Left lobe of liver (tissue), 2 donors: ENCODE measurements around the gene PLD1. TPM values are rescaled to one million over a fixed set of nuclear protein-coding genes. Genes with fewer than 3 reads are reported as not detected.

Source experiments
- ATAC-seq: fragments of 200-7000 bp; cut with Tn5 transposase; one replicate; pipeline ENCODE4 v1.9.1; 2020; ENCODE audit warnings: mild to moderate bottlenecking, moderate library complexity
- DNase-seq: peaks from one replicate; pipeline ENCODE4 v3.0.0-alpha.2; 2020; ENCODE audit warnings: low spot score
- total RNA-seq: library from RNA; stranded (reverse); gene quantifications from one replicate; pipeline ENCODE4 v1.2.1, GENCODE V29; 2021
- donor health status: DM: no; HTN: no; CAD: no; lungs with moderate emphysema.
- donor health status: DM: no; HTN: yes; CAD: no.

Gene PLD1
- total RNA-seq, 1 donor from 2014 or later: 15.2 TPM

DNA sequence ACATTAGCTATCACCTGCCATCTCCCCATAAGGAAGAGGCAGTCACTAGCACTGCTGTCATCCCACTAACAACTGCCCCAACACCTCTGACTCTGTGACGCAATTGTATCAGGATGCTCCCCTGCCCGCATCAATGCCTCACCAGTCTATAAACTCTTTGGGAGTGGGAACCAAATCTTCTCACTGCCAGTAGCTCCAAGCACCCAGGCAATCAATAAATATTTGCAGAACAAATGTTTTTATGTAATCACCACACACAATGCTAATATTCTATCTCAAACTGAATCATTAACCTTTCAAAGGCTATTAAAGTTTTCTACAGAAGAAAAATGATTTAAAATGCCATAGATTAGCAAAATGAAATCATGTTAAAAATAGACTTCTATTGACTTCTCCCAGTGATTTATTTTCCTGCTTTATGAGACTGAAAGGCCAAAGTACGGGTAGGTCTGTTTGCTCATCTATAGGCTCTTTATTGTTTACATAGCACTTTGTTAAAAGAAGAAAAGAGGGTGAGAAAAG lies 131.3 kb downstream of the PLD1 start:
- peak; percentile 53 for DNase-seq

DNA sequence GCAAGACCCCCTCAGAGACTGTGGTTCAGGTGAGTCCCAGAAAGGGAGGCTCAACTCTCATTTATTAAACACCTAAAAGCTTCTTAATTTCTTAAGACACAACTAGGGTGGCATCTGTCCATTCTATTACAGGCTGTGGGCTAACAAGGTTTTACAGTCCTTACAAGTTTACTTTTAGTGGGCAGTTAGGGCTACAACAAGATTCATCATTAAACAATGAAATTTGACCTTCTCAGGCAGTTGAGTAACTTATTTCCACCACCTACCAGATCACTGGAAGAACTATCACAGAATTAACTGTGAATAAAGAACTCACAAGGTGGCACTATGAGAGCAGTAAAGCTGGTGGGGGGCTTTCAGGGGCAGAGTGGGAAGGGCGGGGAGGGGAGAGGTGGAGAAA lies 132.6 kb downstream of the PLD1 start:
- peak; percentile 43 for ATAC-seq
- DNase-seq: no peak

More for the DNA sequence above, 131.3 kb downstream of the PLD1 start:
- peak; percentile 36 for ATAC-seq

DNA sequence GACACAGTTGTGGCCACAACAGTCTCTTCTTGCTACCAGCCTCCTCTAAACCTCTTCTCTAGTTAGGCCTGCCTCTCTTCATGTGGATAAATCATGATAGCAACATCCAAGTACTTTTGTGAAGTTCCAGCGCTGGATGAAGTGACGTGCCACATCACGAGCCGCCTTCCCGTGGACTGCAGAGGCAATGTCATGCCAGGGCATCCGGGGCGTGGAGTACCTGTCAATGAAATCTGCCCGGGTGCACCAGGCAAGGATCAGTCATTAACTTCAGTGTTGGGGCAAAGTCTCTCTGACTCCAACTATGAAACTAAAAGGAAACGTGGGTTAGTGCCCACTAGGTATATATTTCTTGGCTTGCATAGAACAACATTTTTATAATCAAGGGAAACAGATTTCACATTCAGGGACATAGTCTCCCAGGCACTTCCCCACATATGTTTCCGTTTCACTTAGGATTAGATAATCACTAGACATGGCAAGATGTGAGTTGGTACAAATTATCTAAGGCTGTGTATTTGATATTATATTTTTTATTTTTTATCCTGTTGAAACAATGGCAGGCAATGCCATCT lies 133.6 kb downstream of the PLD1 start:
- peak; percentile 82 for ATAC-seq
- peak; percentile 94 for DNase-seq

DNA sequence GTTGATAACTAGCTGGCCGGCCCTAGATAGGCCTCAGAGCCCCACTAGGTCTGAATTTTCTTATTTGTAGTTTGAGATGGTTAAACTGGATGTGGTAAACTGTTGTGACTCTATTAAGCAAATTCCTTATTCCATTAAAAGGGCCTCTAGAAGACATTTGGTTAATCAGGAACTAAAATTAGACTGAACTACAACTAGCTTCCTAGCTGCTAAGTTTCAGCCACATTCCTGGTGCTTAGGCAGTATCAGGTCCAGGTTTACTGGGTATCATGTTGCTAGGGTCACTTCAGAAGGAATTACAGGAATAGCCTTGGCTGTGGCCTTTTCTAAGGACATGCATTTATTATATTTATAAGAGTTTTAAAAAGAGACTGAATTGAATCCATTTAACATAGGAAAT lies 136.3 kb downstream of the PLD1 start:
- no peak for DNase-seq

DNA sequence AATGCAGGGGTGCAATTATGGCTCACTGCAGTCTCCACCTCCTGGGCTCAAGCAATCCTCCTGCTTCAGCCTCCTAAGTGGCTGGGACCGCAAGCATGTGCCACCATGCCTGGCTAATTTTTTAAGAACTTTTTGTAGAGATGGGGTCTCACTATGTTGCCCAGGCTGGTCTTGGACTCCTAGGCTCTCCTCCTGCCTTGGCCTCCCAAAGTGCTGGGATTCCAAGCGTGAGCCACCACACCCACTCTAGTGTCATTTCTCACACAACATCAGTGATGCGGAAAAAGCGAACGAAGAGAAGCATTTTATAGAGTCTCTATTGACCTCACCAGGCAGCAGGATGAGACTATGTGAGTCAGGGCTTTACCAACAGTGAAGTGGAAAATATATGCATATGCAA lies 137.7 kb downstream of the PLD1 start:
- ATAC-seq (no peak), DNase-seq (no peak)

More for the DNA sequence above, 136.3 kb downstream of the PLD1 start:
- ATAC-seq: no peak

DNA sequence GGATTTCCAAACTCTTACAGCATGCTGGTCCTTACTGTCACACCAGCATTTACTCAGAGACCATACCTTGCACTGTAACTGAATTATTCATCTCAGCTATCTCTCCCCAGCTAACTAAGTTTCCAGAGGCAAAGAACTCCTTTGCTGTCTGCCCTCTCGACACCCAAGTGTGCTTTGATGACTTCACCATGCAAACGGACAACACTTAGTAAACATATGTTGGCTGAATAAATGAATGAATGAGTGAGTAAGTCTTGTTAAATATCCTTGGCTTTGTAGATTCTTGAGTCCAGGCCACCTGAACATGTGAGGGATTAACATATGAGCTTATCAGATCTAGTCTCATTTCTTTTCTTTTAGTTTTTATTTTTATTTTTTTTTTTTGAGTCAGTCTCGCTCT lies 138.2 kb downstream of the PLD1 start:
- DNase-seq (no peak), ATAC-seq (no peak)

DNA sequence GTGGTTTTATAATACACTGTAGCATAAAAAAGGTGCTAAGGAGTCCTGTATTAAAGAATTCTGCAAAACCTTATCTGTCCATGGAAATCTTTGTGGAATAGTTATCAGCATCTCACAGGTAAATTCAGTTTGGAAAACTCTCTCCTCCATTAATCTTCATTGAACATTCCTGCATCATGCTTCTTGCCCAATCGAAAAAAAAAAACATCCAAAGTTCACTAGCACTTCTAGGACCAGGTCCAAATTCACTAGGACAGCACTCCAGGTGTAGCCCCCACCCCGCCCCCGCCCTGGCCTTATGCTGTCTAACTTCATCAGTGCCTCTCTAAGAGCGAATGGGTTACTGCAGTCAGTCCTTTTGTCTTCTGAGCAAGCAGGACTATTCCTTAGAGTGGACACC lies 138.6 kb downstream of the PLD1 start:
- DNase-seq (no peak), ATAC-seq (peak; percentile 65)

DNA sequence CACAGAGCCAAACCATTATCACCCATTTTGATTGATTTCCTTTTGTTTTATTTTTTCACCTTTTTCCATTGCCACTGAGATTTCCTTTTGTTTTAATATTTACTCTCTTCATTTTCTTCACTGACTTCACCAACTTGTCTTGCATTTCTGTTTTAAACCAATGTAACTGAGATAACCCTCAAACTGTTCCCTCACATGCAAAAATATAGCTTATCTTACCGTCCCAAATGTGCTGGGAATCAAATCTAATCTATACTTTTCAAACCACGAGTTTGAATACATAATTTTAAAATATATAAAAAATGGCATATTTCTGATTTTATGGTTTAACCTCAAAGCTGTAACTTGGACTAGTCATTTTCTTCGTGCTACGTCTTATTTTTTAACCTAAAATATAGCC lies 143.8 kb downstream of the PLD1 start:
- DNase-seq (no peak), ATAC-seq (no peak)

DNA sequence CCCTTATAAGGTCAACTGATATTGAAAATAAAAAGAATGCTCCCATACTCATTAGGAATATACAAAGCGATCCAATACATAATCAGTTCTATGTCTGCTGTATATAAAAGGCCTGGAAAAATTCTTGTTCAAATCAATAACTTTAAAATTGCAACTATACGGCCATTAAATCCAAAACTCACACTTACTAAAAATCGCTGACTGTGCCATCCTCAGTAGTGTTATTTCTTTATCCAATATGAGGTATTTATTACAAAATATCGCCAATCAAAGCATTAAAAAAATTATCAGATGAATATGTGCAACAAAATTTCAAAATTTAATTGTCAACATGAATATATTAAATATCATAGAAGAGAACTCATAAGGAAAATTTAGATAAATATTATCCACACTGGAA lies 146.5 kb downstream of the PLD1 start:
- DNase-seq (no peak), ATAC-seq (no peak)

DNA sequence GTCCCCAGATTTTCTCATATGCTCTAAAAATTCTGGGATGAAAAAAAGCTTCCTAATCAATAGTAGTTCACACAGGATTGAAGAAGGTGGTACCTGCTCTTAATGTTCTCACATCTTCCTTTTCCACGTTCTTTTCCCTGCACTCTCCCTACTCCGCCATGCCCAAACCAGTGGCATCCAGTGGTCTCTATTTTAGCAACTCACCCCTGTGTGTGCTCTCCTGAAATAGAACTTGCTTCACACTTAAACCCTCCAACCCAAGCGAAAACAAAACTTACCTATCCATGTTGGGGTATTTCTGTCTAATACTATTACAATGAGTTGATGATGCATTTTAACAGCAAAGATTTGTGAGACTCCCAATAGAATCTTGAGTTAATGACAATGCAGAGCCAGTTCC lies 148.8 kb downstream of the PLD1 start:
- ATAC-seq: no peak

DNA sequence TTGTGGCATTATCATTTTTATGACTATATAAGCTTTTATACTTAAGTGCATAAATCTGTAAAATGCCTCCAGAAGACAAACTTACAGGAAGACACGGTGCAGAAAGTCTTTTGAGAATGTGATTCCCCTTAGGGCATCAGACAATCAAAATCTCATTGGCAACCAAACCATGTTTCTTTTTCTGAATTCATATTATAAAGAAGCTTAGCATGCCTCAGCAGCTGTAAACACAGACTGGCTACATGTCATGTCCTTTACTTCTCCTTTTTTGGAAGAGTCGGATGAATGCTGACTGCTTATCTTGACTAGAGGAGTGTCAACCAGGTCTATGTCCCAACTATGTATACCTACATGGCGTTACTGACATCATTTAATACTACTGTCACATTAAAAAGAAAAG lies 150.1 kb downstream of the PLD1 start:
- DNase-seq (no peak), ATAC-seq (no peak)

More for the DNA sequence above, 148.8 kb downstream of the PLD1 start:
- DNase-seq: no peak

DNA sequence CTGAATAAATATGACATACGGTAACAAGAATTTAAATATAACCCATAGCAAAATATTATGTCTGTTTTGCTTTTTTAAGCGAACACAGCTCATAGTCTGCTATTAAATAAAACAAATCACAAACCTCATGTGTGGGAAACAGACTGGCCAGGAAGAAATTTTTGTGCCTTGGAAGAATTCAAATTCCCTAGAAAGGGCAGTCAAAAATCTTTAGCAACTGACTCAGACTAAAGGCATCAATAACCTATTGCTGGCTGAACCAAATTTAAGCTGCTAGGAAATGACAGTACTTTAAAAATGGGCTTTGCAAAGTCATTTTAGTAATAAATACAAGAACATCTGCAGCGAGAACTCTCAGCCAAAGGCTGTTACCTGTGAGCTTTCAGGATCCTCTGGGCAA lies 151.4 kb downstream of the PLD1 start:
- ATAC-seq: no peak
- DNase-seq: no peak

DNA sequence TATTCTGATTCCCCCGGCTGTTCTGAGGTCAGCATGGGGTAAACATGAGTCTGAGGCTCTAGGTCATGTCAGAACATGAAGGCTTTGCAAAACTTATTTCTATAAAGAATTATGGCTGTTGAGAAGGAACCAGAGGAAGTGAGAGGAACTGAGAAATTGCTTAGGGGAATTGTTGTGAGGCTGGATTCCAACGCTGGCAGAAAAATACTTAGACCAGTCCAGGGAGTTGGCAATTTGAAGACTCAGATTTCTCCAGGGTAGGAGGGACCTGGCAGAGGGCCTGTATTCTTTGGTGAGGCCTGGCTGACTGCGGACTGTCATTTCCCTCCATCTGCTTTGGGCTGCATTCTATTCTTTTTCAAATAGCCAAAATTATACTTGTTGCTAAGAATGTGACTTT lies 155.5 kb downstream of the PLD1 start:
- peak; percentile 98 for ATAC-seq
- peak; percentile 81 for DNase-seq

DNA sequence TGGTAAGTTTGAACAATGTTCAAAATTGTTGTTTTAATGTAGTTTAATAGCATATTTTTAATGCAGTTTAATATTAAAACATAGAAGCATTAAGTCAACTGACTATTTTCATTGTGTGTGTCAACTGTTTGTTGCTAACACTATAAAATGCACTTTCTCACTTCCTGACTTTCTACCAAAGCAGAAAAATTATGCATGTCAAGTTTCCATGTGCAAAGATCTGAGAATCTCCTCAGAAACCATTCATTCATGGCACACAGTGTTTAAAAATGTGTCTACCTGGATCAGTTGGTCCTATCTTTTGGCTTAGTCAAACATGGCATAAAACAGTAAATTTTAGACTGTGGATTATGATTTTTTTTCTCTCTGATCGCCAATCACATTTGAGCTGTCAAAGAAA lies 156.0 kb downstream of the PLD1 start:
- ATAC-seq (no peak), DNase-seq (no peak)

DNA sequence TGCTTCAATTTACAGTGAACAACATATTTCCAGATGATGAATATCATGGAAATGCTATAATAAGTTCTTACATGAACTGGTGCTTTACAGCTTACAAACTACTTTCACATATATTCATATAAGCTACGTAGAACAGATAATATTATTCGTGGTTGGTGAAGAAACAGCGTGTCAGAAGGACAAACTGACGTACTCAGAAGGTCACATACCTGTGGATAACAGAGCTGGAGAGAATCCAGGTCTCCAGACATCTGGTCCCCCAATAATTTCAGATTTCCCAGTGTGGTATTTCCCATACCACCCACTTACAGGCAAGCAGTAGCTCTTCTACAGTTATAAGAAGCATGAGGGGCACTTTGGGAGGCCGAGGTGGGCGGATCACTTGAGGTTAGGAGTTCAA lies 156.6 kb downstream of the PLD1 start:
- DNase-seq (no peak), ATAC-seq (no peak)

DNA sequence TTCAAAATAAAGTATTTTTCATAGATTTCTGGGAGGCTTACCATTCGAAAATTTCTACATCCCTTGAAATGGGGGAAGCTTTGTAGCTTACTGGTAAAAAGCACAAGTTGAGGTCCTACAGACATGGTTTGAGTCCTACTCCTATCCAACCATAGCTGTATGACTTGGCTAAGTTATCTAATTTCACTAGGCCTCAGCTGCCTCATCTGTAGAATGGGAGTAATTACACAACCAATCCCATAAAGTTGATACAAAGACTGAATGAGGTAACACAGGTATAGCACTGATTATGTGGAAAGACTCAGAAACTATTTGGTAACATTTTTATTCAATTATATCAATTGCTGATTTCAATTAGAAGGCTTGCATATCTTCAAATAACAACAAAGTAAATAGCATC lies 157.4 kb downstream of the PLD1 start:
- ATAC-seq (no peak), DNase-seq (no peak)

DNA sequence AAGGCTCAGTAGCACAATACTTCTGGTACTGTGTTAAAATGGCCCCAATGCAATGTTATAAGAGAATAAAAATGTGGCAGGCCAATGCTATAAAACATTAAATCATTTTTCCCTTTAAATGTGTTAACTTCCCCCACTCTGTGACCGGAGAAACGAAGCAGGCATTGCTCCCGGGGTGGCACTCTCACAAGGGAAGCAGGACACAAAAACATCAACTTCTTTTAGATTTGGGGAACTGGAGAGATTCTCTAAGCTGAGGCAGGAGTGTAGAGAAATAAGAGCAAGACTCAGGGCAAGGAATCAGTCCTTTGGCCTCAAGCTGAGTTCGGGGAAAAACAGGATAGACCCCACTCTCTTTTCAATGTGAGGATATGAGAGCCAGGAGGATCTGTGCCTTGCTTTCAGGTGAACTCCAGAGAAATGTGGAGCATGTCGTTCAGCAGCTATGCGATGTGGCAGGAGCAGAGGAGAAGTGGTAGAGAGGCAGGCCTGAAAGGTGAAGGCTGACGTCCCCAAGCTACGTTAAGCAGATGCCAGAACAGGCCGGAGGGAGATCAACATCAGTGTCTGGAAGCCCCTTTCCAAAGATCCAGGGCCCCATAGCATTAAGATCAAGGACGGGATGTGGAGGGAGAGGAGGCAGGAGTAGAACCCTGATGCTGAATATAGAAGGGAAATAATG lies 160.2 kb downstream of the PLD1 start:
- ATAC-seq (no peak), DNase-seq (no peak)

DNA sequence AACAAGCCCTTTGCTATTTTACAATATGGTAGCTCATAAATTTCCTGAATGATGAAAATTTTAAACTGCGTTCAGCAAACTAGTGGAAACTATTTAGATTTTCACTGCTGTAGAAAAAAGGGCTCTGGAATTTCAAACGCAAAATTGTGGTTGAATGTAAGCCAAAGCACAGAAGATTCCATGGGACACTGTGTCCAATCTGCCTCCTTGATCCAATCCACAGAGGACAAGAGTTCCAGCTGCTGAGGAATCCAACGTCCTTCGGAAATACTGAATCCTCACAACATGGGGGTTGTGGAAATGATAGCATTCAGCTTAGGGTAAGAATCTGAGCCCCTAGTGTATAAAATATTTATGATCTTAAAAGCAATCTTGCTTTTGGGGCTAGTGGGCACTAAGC lies 161.0 kb downstream of the PLD1 start:
- no peak for ATAC-seq
- no peak for DNase-seq

DNA sequence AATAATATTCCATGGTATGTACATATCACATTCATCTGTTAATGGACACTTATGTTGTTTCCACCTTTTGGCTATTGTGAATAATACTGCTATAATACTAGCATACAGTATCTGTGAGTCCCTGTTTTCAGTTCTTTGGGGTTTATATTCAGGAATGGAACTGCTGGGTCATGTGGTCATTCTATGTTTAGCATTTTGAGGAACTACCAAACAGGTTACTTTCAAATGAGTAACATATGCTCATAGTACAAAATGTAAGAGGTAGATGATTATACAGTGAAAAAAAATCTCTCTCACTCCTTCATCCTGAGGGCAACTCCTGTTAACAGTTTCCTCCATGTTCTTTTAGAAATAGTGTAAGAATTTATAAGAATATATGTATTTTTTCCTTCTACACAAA lies 162.2 kb downstream of the PLD1 start:
- no peak for ATAC-seq
- no peak for DNase-seq

DNA sequence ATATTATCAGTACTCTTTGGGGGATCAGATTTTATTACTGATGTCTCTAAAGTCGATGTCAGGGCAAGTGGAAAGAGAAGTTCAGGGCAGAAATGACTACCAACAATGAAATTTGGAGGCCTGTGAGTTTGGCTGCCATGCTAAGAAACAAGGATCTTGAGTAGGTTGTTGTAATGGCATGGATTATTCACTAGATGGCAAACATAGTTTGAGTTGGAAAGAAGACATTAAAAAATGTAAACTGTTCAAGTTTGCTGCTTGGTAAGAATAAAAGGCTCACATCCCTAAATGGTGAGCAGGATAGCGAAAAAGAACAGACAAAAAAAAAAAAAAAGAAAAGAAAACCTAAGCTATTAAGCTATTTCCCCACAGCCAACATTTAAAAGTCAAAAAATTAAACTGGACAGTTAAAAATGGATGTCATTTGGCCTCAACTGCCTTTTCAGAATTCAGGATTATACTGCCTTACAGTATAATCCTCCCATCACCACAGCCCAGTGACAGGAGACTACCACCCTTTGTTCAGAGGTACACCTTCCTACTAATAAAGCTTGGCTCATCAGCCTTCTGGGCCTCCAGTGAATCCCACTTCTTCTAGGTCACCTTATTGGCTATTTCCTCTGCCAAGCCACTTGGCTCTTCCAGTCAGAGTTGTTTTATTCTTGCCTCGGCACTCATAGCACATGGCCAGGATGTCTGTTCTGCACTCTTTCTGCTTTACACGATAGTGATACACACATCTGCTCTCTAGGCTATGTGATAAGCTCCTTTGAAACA lies 163.7 kb downstream of the PLD1 start:
- peak; percentile 88 for ATAC-seq

DNA sequence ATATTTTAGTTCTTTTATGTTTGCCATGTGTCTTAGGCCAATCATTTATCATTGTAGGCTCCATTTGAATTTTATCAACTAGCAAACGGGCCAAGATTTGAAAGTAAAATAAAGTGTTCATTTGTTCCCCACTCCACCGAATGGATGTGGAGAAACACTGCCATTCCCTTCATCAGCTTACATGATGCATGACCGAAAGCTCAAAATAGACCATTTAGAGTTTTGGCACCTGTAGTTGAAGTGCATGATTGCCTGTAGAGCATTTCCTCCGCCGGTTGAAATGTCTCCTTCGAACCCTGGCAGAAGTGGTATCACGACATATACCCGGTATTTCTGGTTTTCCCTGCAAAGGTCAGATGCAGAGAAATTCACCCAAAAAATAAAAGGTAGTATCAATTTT lies 165.6 kb downstream of the PLD1 start:
- ATAC-seq (no peak), DNase-seq (no peak)

More for the DNA sequence above, 163.7 kb downstream of the PLD1 start:
- no peak for DNase-seq

DNA sequence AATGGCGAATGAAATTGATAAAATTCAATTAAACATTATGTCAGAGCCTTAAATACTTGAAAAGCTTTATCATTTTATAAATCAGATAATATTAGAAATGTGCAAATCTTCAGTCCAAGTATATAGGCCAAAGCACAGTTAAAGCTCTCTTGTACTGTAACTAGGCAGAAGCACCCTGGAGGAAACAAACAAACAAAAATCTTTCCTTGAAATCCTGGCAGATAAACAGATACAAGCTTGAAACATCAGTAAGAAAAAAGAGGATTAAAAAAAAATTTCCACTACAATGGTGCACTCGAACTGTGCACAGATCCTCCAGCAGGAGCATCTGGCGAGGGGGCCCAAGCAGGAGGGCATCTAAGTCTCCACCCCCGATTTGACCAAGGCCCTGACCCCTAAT lies 166.6 kb downstream of the PLD1 start:
- no peak for ATAC-seq
- no peak for DNase-seq
